Measurements from ENCODE around the gene LY6G6D. TPM values are rescaled to one million over a fixed set of nuclear protein-coding genes. Genes with fewer than 3 reads are reported as not detected.

LY6G6D gene
- polyA plus RNA-seq, 4 donors: 0.82 TPM; not detected in 3

DNA sequence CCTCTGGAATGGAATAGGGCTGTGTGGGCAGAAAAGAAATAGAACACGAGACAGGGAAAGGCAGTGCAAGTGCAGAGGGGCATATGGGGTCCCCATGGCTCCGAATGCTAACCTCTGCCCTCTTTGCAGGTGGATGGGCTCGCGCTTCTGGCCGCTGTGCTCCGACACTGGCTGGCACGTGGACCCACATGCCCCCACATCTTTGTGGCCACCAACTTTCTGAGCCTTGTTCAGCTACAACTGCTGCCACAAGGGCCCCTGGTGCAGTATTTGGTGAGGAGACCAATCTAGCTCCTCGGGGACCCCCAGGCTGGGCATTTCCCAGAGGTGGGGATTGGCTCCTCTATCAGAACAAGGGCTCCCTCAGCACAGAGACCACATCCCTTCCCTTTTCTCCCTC, 46.2 kb downstream of the LY6G6D start:
- no peak for DNase-seq (ENCODE audit: low read depth in 4 of 4, low spot score in 3 of 4)

DNA sequence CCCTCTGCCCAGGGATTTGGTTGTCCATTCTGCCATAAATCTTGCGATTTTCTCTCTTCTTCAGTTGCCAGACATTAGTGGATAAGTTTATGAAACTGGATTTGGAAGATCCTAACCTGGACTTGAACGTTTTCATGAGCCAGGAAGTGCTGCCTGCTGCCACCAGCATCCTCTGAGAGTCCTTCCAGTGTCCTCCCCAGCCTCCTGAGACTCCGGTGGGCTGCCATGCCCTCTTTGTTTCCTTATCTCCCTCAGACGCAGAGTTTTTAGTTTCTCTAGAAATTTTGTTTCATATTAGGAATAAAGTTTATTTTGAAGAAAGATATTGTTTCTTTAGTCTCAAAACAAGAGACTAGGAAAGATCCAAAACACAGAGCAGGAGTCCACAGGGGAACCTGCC, 47.2 kb downstream of the LY6G6D start, which contains the start of gene SAPCD1:
TSS of gene SAPCD1 (plus strand) at position 301 of the 400 bp plus-strand sequence. CDS start 399 bp downstream, outside the sequence.
- DNase-seq (ENCODE audit: low read depth in 4 of 4, low spot score in 3 of 4): no peak

DNA sequence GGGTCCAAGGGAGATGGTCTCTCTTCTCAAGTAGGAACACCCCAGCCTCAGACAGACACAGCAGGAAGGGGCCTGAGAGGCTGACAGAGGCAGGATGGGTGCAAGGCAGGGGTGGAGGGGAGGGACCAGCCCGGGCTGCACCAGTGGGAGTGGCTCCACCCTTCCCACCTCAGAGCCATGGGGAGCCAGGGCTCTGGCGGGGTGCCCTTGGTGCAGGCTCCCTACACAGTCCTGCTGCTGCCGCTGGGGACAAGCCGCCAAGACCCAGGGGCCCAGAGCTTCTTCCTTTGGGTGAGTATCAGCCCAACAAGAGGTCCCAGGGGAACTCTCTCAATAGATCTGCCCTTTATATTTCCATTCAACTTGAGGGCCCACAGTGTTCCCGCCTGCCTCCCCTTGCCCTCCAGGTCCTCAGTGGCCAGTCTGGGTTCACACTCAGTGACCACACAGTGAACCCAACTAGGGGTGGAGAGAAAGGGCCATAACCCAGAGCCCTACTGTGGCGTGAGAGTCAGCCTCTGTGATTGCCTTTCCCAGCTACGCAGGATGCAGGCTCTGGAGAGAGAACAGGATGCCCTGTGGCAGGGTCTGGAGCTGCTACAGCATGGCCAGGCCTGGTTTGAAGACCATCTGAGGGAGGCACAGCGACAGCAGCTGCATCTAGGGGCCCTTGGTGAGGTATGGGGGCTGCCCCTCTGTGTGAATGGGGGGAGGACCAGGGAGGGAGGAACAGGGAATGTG, 47.9 kb downstream of the LY6G6D start:
- no peak for DNase-seq (ENCODE audit: low read depth in 4 of 4, low spot score in 3 of 4)

DNA sequence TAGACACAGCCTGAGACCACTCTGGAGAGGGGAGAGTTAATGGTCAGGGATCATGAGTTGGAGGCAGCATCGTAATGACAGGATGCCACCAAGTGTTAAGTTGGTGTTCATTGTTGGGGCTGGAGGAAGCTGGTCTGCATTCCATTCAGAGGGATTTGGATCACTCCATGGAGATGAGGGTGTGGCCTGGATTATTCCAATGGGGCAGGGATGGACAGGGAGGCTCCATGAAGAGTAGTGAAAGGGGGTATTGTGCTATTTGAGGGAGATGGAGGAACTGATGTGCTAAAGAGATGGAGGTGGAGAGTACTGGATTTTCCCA, 48.4 kb downstream of the LY6G6D start:
- DNase-seq (ENCODE audit: low read depth in 4 of 4, low spot score in 3 of 4): peak in 1 of 4 donors; percentile 22

DNA sequence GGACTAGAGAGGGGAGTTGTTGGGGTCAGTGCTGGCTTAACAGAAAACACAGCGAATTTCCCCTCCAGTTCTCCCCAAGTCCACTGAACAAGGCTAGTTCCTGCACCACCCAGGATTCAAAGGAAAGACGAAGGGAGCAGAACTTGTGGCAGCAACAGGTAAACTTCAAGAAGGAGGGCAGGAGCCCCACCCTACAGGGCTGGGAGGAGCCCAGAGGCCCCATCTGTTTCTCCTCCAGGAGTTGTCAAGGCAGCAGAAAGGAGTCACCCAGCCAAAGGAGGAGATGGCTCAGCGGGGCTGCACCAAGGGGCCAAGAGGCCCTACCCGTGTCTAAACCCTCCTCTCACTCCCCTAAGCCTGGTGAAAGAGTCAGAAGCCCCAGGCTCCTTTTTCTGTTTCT, 49.0 kb downstream of the LY6G6D start:
- DNase-seq (ENCODE audit: low read depth in 4 of 4, low spot score in 3 of 4): no peak

DNA sequence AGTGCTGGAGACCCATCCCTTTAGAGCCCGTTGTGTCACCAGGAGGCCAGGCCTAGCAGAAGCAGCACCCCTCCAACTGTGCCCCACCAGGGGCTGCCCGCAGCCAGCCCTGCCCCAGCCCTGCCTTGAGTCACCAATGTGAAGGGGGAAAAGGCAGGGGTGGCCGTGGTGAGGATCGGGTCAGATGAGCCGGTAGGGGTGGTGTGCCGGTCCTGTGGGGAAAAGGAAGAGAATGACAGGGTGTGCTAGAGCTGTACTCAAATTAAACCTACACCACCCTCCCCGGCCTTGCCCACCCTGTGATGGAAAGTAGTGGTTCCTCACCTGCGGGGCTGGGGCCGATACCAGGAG, 50.4 kb downstream of the LY6G6D start:
- no peak for DNase-seq (ENCODE audit: low read depth in 4 of 4, low spot score in 3 of 4)

DNA sequence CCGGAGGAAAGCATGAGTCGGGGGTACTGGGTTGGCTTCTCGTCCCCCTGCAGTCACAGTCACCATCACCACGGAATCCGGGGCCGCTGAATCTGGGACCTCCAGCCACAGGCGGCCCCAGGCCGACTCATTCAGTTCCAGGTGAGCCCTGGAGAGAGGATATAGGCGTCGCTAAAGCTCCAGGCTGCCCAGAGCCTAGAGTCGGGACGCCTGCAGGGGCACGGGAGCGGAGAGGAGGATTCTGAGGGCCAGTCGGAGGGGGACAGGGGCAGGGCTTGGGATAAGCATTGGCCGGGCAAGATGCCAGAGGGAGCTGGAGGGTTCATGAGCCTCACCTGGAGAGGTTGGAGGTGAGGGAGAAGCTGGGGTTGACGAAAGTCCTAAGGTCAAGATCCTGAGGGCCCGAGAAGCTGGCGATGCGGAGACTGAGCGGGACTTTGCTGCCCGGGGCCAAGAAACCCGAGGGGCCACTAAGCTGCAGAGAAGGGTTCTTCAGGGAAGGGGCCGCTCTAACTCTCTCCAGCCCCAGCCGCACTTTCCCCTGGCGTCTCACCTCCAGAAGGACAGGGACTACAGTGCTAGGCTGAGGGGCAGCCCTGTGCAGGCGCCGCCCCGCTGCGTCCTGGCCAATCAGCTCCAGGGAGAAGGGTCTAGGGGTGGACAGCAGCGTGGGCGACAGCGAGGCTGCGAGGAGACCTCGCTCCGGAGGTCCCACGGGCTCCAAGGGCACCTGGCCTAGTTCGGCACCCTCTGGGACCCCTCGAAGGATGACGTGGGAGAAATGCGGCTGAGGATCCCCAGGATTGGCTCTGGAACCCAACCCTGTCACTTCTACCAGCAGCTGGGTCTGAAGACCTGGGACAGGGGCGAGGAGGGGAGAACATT, 51.0 kb downstream of the LY6G6D start:
- DNase-seq (ENCODE audit: low read depth in 4 of 4, low spot score in 3 of 4): no peak

DNA sequence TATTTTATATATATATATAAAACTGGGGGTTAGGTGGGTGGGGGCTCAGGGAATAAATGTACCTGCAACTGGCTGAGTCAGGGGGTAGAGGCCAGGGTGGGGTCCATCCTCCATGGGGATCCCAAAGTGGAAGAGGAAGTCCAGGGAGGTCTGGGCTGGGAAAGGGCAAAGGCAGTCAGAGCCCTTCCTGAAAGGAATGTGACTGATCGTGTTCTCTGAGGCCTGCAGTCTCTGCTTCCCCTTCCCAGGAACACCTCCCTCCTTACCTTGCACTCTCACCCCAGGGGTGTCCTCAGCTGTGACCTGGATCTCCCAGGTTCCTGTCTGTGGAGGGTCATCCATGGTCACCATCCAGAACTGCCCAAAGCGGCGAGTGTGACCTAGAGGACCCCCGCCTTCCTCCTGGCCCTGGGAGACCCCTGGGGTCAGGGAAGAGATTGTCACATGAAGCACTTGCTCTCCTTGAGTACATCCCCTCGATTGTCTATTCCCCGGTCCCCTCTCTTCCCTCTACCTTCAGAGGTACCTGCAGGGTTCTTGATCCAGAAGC, 52.0 kb downstream of the LY6G6D start:
- DNase-seq (ENCODE audit: low read depth in 4 of 4, low spot score in 3 of 4): no peak

Other genes starting within 250 kb of the LY6G6D start
- 1 to 10 TPM in 3 of 4 donors, under 1 TPM in 1; 0.80 to 1.6 (median 1.4) TPM for gene MICB, start 217.2 kb upstream of the LY6G6D start, polyA plus RNA-seq (ENCODE audit: insufficient read length in 4 of 4)
- 10 to 100 TPM; 14.0 to 27.9 (median 20.6) TPM for gene MCCD1, start 186.4 kb upstream of the LY6G6D start, polyA plus RNA-seq (ENCODE audit: insufficient read length in 4 of 4)
- gene DDX39B, start 173.3 kb upstream of the LY6G6D start, polyA plus RNA-seq (ENCODE audit: insufficient read length in 4 of 4): 100 to 1,000 TPM; 498 to 550 (median 542) TPM
- 10 to 100 TPM in 1 of 4 donors, 1 to 10 TPM in 3; 6.4 to 11.8 (median 7.3) TPM for gene ATP6V1G2, start 168.7 kb upstream of the LY6G6D start, polyA plus RNA-seq (ENCODE audit: insufficient read length in 4 of 4)
- 10 to 100 TPM; 19.1 to 27.4 (median 20.8) TPM for gene NFKBIL1, start 167.7 kb upstream of the LY6G6D start, polyA plus RNA-seq (ENCODE audit: insufficient read length in 4 of 4)
- under 1 TPM; 0.22 to 0.45 (median 0.34) TPM for gene LTA, start 143.1 kb upstream of the LY6G6D start, polyA plus RNA-seq (ENCODE audit: insufficient read length in 4 of 4)
- under 1 TPM; 0.08 to 0.28 (median 0.16) TPM for gene TNF, start 139.8 kb upstream of the LY6G6D start, polyA plus RNA-seq (ENCODE audit: insufficient read length in 4 of 4)
- gene LTB, start 132.9 kb upstream of the LY6G6D start, polyA plus RNA-seq (ENCODE audit: insufficient read length in 4 of 4): 1 to 10 TPM; 1.0 to 2.3 (median 1.2) TPM
- 1 to 10 TPM; 3.8 to 7.0 (median 4.7) TPM for gene LST1, start 129.1 kb upstream of the LY6G6D start, polyA plus RNA-seq (ENCODE audit: insufficient read length in 4 of 4)
- gene NCR3, start 122.3 kb upstream of the LY6G6D start, polyA plus RNA-seq (ENCODE audit: insufficient read length in 4 of 4): under 1 TPM in 1 of 4 donors, not detected in 3; 0.25 TPM
- gene AIF1, start 100.1 kb upstream of the LY6G6D start, polyA plus RNA-seq (ENCODE audit: insufficient read length in 4 of 4): 10 to 100 TPM; 73.2 to 86.0 (median 82.3) TPM
- gene PRRC2A, start 94.6 kb upstream of the LY6G6D start, polyA plus RNA-seq (ENCODE audit: insufficient read length in 4 of 4): 100 to 1,000 TPM; 158 to 215 (median 172) TPM
- 100 to 1,000 TPM; 236 to 267 (median 247) TPM for gene BAG6, start 62.7 kb upstream of the LY6G6D start, polyA plus RNA-seq (ENCODE audit: insufficient read length in 4 of 4)
- 100 to 1,000 TPM in 3 of 4 donors, 10 to 100 TPM in 1; 91.2 to 139 (median 117) TPM for gene APOM, start 59.5 kb upstream of the LY6G6D start, polyA plus RNA-seq (ENCODE audit: insufficient read length in 4 of 4)
- gene C6orf47, start 54.6 kb upstream of the LY6G6D start, polyA plus RNA-seq (ENCODE audit: insufficient read length in 4 of 4): 10 to 100 TPM; 20.0 to 22.5 (median 20.7) TPM
- 10 to 100 TPM; 25.6 to 28.8 (median 26.0) TPM for gene GPANK1, start 50.4 kb upstream of the LY6G6D start, polyA plus RNA-seq (ENCODE audit: insufficient read length in 4 of 4)
- gene CSNK2B, start 49.3 kb upstream of the LY6G6D start, polyA plus RNA-seq (ENCODE audit: insufficient read length in 4 of 4): 100 to 1,000 TPM; 237 to 255 (median 246) TPM
- gene LY6G5B, start 45.4 kb upstream of the LY6G6D start, polyA plus RNA-seq (ENCODE audit: insufficient read length in 4 of 4): 10 to 100 TPM; 14.0 to 21.3 (median 15.2) TPM
- gene LY6G5C, start 34.3 kb upstream of the LY6G6D start, polyA plus RNA-seq (ENCODE audit: insufficient read length in 4 of 4): 1 to 10 TPM; 2.4 to 3.3 (median 2.7) TPM
- gene ABHD16A, start 12.0 kb upstream of the LY6G6D start, polyA plus RNA-seq (ENCODE audit: insufficient read length in 4 of 4): 10 to 100 TPM; 52.5 to 62.6 (median 52.9) TPM
- gene LY6G6F, start 8.5 kb upstream of the LY6G6D start, polyA plus RNA-seq (ENCODE audit: insufficient read length in 4 of 4): 1 to 10 TPM in 1 of 4 donors, under 1 TPM in 3; 0.33 to 1.0 (median 0.80) TPM
- under 1 TPM in 3 of 4 donors, not detected in 1; 0.28 to 0.43 (median 0.40) TPM for gene LY6G6C, start 6.4 kb downstream of the LY6G6D start, polyA plus RNA-seq (ENCODE audit: insufficient read length in 4 of 4)
- 1 to 10 TPM in 3 of 4 donors, under 1 TPM in 1; 0.96 to 3.8 (median 1.2) TPM for gene MPIG6B, start 8.0 kb downstream of the LY6G6D start, polyA plus RNA-seq (ENCODE audit: insufficient read length in 4 of 4)
- gene DDAH2, start 14.0 kb downstream of the LY6G6D start, polyA plus RNA-seq (ENCODE audit: insufficient read length in 4 of 4): 100 to 1,000 TPM; 148 to 230 (median 168) TPM
- 100 to 1,000 TPM; 290 to 327 (median 297) TPM for gene CLIC1, start 21.2 kb downstream of the LY6G6D start, polyA plus RNA-seq (ENCODE audit: insufficient read length in 4 of 4)
- gene MSH5, start 24.7 kb downstream of the LY6G6D start, polyA plus RNA-seq (ENCODE audit: insufficient read length in 4 of 4): 10 to 100 TPM; 18.3 to 25.7 (median 20.5) TPM
- gene SAPCD1, start 47.3 kb downstream of the LY6G6D start, polyA plus RNA-seq (ENCODE audit: insufficient read length in 4 of 4): 1 to 10 TPM; 2.7 to 9.2 (median 5.6) TPM
- gene VWA7, start 62.0 kb downstream of the LY6G6D start, polyA plus RNA-seq (ENCODE audit: insufficient read length in 4 of 4): 10 to 100 TPM in 1 of 4 donors, 1 to 10 TPM in 3; 7.1 to 10.4 (median 8.7) TPM
- 10 to 100 TPM; 56.8 to 59.8 (median 59.0) TPM for gene VARS1, start 80.4 kb downstream of the LY6G6D start, polyA plus RNA-seq (ENCODE audit: insufficient read length in 4 of 4)
- gene LSM2, start 91.6 kb downstream of the LY6G6D start, polyA plus RNA-seq (ENCODE audit: insufficient read length in 4 of 4): 10 to 100 TPM; 82.9 to 92.5 (median 84.0) TPM
- gene HSPA1L, start 99.9 kb downstream of the LY6G6D start, polyA plus RNA-seq (ENCODE audit: insufficient read length in 4 of 4): 1 to 10 TPM; 3.8 to 4.8 (median 4.0) TPM
- 100 to 1,000 TPM in 2 of 4 donors, 10 to 100 TPM in 2; 93.4 to 143 (median 105) TPM for gene HSPA1A, start 100.2 kb downstream of the LY6G6D start, polyA plus RNA-seq (ENCODE audit: insufficient read length in 4 of 4)
- gene HSPA1B, start 112.4 kb downstream of the LY6G6D start, polyA plus RNA-seq (ENCODE audit: insufficient read length in 4 of 4): 100 to 1,000 TPM; 106 to 189 (median 147) TPM
- 10 to 100 TPM; 76.5 to 91.2 (median 76.6) TPM for gene NEU1, start 147.5 kb downstream of the LY6G6D start, polyA plus RNA-seq (ENCODE audit: insufficient read length in 4 of 4)
- gene SLC44A4, start 163.6 kb downstream of the LY6G6D start, polyA plus RNA-seq (ENCODE audit: insufficient read length in 4 of 4): 10 to 100 TPM; 44.2 to 55.2 (median 44.7) TPM
- gene EHMT2, start 182.3 kb downstream of the LY6G6D start, polyA plus RNA-seq (ENCODE audit: insufficient read length in 4 of 4): 10 to 100 TPM; 71.6 to 88.6 (median 77.8) TPM
- 10 to 100 TPM; 21.6 to 27.7 (median 23.0) TPM for gene ZBTB12, start 186.7 kb downstream of the LY6G6D start, polyA plus RNA-seq (ENCODE audit: insufficient read length in 4 of 4)
- 1 to 10 TPM; 3.6 to 5.6 (median 4.3) TPM for gene C2, start 212.4 kb downstream of the LY6G6D start, polyA plus RNA-seq (ENCODE audit: insufficient read length in 4 of 4)
- gene CFB, start 230.7 kb downstream of the LY6G6D start, polyA plus RNA-seq (ENCODE audit: insufficient read length in 4 of 4): 10 to 100 TPM in 1 of 4 donors, 1 to 10 TPM in 3; 5.0 to 20.8 (median 6.1) TPM
- gene NELFE, start 243.6 kb downstream of the LY6G6D start, polyA plus RNA-seq (ENCODE audit: insufficient read length in 4 of 4): 100 to 1,000 TPM in 1 of 4 donors, 10 to 100 TPM in 3; 88.2 to 102 (median 92.2) TPM
- 10 to 100 TPM; 41.1 to 51.1 (median 44.7) TPM for gene SKIC2, start 243.8 kb downstream of the LY6G6D start, polyA plus RNA-seq (ENCODE audit: insufficient read length in 4 of 4)

Measured in right renal pelvis (tissue), 4 donors.